Activated CD8-positive, alpha-beta memory T cell treated with anti-CD3 and anti-CD28 coated beads, Interleukin-2, amount 50 U/mL, for 24 hours (primary cell): ENCODE data around the gene EMILIN1.

Source experiments
- DNase-seq: peaks from one replicate; pipeline ENCODE4 v3.0.0-alpha.2; 2020; ENCODE audit errors: extremely low read depth

The EMILIN1 gene

DNA sequence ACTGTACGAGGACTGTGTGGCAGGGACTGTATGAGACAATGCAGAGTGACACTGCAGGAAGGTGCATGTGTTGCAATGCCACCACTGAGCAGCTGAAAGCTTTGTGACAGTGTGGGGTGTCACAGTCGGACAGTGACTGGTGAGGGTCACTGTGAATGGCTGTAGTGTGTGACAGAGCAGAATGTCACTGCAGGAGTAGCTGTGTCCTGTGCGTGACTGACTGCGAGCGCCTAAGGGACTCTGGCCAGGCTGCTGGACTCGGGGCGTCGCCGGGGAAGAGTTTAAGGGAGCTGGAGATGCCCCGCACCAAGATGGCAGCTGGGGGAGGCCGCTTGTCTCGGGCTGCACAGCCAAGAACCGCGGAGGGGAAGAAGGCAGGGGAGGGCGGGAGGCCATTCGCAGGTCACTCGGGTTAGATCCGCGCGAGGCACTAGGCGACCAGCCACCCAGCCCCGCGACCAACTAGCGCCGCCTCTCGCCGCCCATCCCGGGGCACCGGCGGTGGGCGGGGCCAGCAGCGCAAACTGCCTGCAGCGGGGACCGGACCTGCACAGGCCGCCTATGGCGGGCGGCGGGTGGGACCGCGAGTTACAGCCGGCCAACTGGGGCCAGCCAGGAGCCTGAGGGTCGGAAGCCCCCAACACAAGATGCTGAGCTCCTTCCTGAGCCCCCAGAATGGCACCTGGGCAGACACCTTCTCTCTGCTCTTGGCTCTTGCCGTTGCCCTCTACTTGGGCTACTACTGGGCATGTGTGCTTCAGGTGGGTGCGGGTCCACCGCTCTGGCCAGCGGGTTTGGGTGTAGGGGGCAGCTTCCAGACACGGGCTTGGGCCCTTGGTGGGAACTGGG lies 45.1 kb downstream of the EMILIN1 start, which contains the start of gene ABHD1:
Gene ABHD1, plus strand, starts transcription at position 514 of the 849 bp plus-strand sequence. Its CDS starts 134 bp downstream, at position 648.
- DNase-seq: no peak

- no peak for DNase-seq
Observed at GRCh38 chr2:27125104-27125503, 46.7 kb downstream of the EMILIN1 start.

GRCh38 chr2:27126252-27126710 lies 47.9 kb downstream of the EMILIN1 start:
- no peak for DNase-seq

GRCh38 chr2:27127883-27128667 lies 49.7 kb downstream of the EMILIN1 start:
- no peak for DNase-seq

DNA sequence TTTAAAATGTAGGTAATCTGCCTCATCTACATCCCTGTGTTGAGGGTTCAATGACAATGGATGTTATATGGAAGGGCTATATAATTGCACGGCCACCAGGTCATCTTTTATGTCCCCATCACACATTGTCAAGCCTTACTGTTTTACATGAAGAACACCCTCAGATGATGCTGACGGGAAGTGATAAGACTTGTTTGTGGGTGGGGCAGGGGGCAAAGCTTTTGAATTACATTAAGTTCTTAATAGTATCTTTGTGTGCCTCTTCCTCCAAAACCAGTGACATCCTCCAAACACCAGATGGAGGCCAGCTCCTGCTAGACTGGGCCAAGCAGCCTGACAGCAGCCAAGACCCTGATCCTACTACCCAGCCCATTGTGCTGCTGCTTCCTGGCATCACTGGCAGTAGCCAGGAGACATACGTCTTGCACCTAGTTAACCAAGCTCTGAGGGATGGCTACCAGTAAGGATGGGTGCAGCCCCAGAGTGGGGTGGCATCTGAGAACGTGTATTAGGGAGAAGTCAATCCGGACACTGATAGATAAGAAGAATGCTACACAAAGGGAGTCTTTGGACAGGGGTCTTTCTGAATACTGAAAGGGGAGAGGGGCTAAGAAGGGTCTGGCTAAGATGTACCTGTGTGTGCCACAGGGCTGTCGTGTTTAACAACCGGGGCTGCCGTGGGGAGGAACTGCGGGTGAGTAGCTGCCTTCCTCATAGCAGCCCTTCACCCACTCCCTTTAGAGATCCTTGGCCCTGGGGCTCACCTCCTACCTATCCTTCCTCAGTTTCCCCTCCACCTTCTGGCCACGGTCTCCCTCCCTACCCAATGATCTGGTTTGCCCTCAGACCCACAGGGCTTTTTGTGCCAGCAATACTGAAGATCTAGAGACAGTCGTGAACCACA lies 50.5 kb downstream of the EMILIN1 start:
- DNase-seq: no peak

GRCh38 chr2:27130396-27130795 lies 52.0 kb downstream of the EMILIN1 start:
- DNase-seq: no peak

- DNase-seq: no peak
Observed at GRCh38 chr2:27131429-27131828, 53.0 kb downstream of the EMILIN1 start.

- no peak for DNase-seq
Observed at GRCh38 chr2:27133195-27133875, 54.9 kb downstream of the EMILIN1 start.

DNA sequence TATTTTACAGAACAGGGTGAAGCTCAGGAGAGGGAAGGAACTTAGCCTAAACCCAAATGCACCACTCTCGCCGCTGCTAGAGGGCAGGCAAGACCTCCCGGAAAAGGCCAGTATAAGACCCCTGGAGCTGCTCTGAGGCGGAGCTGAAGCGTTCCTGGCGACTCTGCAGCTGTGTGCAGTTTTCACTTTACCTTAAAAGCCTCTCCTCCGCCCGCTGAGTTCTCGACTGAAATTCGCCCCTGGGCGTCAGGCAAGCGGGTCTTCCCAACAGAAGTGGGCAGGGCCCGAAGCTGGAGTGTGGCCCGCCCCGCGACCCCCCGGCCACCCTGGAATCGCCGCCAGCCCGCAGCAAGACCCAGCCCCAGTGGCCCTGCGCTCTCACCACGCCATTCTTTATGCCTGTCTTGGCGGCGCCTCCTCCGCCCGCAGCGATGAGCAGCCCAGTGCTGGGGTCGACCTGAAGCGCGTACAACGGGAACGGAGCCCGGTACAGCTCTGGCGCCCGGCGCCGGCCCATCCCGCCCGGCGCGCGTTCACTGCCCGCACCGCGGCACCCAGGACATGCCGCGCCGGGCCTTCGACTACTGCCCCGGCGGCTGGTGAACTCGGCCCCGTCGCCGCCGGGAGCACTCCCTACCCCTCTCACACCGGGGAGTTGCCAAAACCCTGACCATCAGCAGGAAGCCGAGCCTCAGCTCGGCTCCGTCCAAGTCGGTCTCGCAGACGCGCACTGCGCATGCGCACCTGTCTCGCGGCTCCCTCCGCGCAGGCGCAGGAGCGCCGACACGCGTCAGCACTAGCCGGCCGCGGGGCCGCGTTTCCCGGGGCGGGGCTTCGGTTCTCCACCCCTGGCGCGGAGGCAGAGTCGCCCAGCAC lies 55.7 kb downstream of the EMILIN1 start, which contains the start of gene PREB:
Gene PREB, minus strand, starts transcription at position 732 of the 876 bp plus-strand sequence. Its CDS starts 215 bp downstream, at position 517.
- peak; percentile 89 for DNase-seq

DNA sequence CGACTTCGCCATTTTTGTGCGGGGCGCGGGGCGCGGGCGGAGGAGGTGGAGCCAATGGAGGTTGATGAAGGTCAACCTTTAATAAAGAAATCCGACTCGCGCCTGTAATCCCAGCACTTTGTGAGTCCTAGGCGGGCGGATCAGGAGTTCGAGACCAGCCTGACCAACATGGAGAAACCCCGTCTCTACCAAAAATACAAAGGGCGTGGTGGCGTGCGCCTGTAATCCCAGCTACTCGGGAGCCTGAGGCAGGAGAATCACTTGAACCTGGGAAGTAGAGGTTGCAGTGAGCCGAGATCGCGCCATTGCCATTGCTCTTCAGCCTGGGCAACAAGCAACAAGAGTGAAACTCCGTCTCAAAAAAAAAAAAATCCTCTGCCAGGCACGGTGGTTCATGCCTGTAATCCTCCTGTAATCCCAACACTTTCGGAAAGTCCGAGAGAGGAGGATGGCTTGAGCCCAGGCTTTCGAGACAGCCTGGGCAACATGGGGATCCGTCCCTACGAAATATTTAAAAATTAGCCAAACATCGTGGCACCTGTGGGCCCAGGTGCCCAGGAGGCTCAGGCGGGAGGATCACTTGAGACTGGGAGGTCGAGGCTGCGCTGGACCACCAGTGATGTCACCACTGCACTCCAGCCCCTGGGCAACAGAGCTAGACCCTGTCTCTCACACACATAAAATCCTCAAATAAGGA lies 56.5 kb downstream of the EMILIN1 start:
- DNase-seq: no peak

DNA sequence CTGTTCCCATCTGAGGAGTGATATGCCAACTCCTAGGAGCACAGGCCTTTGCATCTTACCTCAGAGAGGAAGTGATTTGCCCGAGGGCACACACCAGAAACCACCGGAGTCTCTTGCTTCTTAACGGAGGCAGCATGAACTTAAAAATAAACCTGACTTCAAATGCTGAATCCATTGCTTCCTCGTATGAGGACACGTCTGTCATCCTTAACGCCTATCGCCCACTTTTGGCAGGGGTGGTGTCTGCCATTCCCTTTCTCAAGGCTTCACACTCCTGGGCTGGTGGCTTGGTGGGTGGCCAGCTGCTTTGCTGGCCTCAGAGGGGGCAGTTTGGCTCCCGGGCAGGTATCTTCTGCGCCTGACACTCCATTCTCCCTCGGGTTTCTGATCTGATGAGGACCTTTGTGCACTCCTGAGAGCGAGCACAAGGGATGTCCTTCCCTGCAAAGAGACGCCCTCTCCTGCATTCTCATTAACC lies 57.1 kb downstream of the EMILIN1 start:
- no peak for DNase-seq
